Loucy (cell line): ENCODE measurements around the gene CAMK2G.

Experiments
- EZH2phosphoT487 ChIP-seq: fragments of 200-600 bp; IDR thresholded peaks from 2 replicates; pipeline ENCODE4 v1.6.1; 2018; ENCODE audit warnings: antibody characterized with exemption, mild to moderate bottlenecking, moderate library complexity, borderline replicate concordance
- TF ChIP-seq, protein P1 (sequence below): fragments of 200-600 bp; sonication (generic); conservative IDR thresholded peaks from 2 replicates; pipeline ENCODE4 v1.5.1; 2014; ENCODE audit warnings: mild to moderate bottlenecking, antibody characterized with exemption, low read length

DNA sequence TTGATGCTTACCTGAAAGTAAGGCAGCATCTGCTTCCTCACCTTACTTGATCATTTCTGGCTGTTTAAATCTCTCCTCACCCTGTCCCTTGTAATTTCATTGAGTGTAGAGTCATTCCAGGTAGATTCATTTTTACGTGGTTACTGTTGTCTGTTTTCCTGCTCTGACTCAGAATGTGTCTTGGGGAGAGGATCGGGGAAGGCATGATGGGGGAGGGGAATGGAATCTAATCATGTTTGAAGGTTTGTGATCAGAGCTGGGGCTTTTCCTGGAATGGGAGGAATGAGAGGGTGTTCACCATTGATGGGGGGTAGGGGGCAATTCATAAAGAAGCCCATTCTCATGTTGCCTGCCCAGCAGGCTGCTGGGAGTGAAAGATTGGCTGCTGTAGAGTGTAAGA is 111.4 kb downstream of the CAMK2G start:
- TF ChIP-seq, protein P1, sequence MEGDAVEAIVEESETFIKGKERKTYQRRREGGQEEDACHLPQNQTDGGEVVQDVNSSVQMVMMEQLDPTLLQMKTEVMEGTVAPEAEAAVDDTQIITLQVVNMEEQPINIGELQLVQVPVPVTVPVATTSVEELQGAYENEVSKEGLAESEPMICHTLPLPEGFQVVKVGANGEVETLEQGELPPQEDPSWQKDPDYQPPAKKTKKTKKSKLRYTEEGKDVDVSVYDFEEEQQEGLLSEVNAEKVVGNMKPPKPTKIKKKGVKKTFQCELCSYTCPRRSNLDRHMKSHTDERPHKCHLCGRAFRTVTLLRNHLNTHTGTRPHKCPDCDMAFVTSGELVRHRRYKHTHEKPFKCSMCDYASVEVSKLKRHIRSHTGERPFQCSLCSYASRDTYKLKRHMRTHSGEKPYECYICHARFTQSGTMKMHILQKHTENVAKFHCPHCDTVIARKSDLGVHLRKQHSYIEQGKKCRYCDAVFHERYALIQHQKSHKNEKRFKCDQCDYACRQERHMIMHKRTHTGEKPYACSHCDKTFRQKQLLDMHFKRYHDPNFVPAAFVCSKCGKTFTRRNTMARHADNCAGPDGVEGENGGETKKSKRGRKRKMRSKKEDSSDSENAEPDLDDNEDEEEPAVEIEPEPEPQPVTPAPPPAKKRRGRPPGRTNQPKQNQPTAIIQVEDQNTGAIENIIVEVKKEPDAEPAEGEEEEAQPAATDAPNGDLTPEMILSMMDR, result no peak
- no peak for TF ChIP-seq EZH2phosphoT487
